PC-3 (cell line): ENCODE data around the gene PTDSS2. TPM values are rescaled to one million over a fixed set of nuclear protein-coding genes. Genes with fewer than 3 reads are reported as not detected.

Source experiments
- ATAC-seq: fragments of 200-7000 bp; cut with Tn5 transposase; 2 replicates; pipeline ENCODE4 v1.9.1; 2020; ENCODE audit warnings: mild to moderate bottlenecking, moderate library complexity
- BruUV-seq: library from RNA; stranded (reverse); fragments of 400-500 nt; replicated peaks from 2 replicates; lab custom pipeline; 2021; lab: Mats Ljungman, UMichigan
- CTCF ChIA-PET: fragments of 300-600 bp; sonication (Branson Sonifier 250); formaldehyde crosslinking; loops from one replicate; lab custom pipeline; 2022; ENCODE audit warnings: antibody characterized with exemption; lab: Charles Lee
- POLR2A ChIA-PET: fragments of 300-600 bp; sonication (Branson Sonifier 250); formaldehyde crosslinking; loops from one replicate; lab custom pipeline; 2022; ENCODE audit warnings: antibody characterized with exemption; ENCODE audit not compliant: unreplicated experiment; lab: Charles Lee
- DNase-seq: peaks from one replicate; pipeline ENCODE4 v3.0.0-alpha.2; 2015
- H2AFZ ChIP-seq: fragments of 300-600 bp; sonication (generic); 2 replicates; pipeline ENCODE4 v1.6.0; 2016; ENCODE audit warnings: antibody characterized with exemption, low read length
- H3F3A ChIP-seq: fragments of 300-600 bp; sonication (generic); one replicate; pipeline ENCODE4 v1.6.0; 2017; ENCODE audit warnings: antibody characterized with exemption, low read length, control low read depth, mild to moderate bottlenecking; ENCODE audit not compliant: unreplicated experiment
- H3K27ac ChIP-seq: fragments of 300-600 bp; sonication (generic); 2 replicates; pipeline ENCODE4 v1.5.1; 2016; ENCODE audit warnings: mild to moderate bottlenecking, low read length
- H3K27me3 ChIP-seq: fragments of 300-600 bp; sonication (generic); 2 replicates; pipeline ENCODE4 v1.6.1; 2016; ENCODE audit warnings: low read length, mixed read lengths
- H3K36me3 ChIP-seq: fragments of 300-600 bp; sonication (generic); 2 replicates; pipeline ENCODE4 v1.6.1; 2016; ENCODE audit warnings: low read depth, mixed run types, low read length, mixed read lengths
- H3K4me1 ChIP-seq: fragments of 300-600 bp; sonication (generic); 2 replicates; pipeline ENCODE4 v1.5.1; 2016; ENCODE audit warnings: low read length; ENCODE audit not compliant: insufficient read depth
- H3K4me2 ChIP-seq: fragments of 300-600 bp; sonication (generic); 2 replicates; pipeline ENCODE4 v1.6.0; 2016; ENCODE audit warnings: low read length
- H3K4me3 ChIP-seq: fragments of 300-600 bp; sonication (generic); 2 replicates; pipeline ENCODE4 v1.5.1; 2016; ENCODE audit warnings: mild to moderate bottlenecking, low read length, mixed read lengths
- H3K79me2 ChIP-seq: fragments of 300-600 bp; sonication (generic); 2 replicates; pipeline ENCODE4 v1.6.1; 2017; ENCODE audit warnings: low read length, mixed read lengths
- H3K9ac ChIP-seq: fragments of 300-600 bp; sonication (generic); 2 replicates; pipeline ENCODE4 v1.6.0; 2016; ENCODE audit warnings: mild to moderate bottlenecking, low read length
- H3K9me2 ChIP-seq: fragments of 300-600 bp; sonication (generic); replicated peaks from 2 replicates; pipeline ENCODE4 v1.6.1; 2016; ENCODE audit warnings: mixed run types, low read length, mixed read lengths
- H3K9me3 ChIP-seq: fragments of 300-600 bp; sonication (generic); 2 replicates; pipeline ENCODE4 v1.6.1; 2016; ENCODE audit warnings: low read length, mixed read lengths
- H4K20me1 ChIP-seq: fragments of 300-600 bp; sonication (generic); 2 replicates; pipeline ENCODE4 v1.6.1; 2016; ENCODE audit warnings: low read length, mixed read lengths
- EZH2 ChIP-seq: fragments of 300-600 bp; sonication (generic); IDR thresholded peaks from one replicate; pipeline ENCODE4 v1.6.1; 2017; ENCODE audit warnings: antibody characterized with exemption, mild to moderate bottlenecking, low read length; ENCODE audit not compliant: unreplicated experiment
- EZH2phosphoT487 ChIP-seq: fragments of 300-600 bp; sonication (generic); IDR thresholded peaks from 2 replicates; pipeline ENCODE4 v1.6.1; 2018; ENCODE audit warnings: mild to moderate bottlenecking, antibody characterized with exemption, low read length, borderline replicate concordance
- intact Hi-C: fragments of 100-400 bp; cut with micrococcal nuclease; formaldehyde crosslinking; loops from 2 replicates; pipeline ENCODE4 v1.9.0; 2023
- total RNA-seq: library from RNA; depleted of rRNA; stranded (reverse); fragments of >200 nt; gene quantifications from 2 replicates; pipeline ENCODE4 v1.2.3, GENCODE V29; 2014
- TF ChIP-seq, protein P1 (sequence below): fragments of 300-600 bp; sonication (generic); conservative IDR thresholded peaks from 2 replicates; pipeline ENCODE4 v1.5.1; 2017; ENCODE audit warnings: antibody characterized with exemption, low read depth, mild to moderate bottlenecking, low read length

The PTDSS2 gene
- total RNA-seq, 1 experiment from 2014 or later: 53.0 TPM

DNA sequence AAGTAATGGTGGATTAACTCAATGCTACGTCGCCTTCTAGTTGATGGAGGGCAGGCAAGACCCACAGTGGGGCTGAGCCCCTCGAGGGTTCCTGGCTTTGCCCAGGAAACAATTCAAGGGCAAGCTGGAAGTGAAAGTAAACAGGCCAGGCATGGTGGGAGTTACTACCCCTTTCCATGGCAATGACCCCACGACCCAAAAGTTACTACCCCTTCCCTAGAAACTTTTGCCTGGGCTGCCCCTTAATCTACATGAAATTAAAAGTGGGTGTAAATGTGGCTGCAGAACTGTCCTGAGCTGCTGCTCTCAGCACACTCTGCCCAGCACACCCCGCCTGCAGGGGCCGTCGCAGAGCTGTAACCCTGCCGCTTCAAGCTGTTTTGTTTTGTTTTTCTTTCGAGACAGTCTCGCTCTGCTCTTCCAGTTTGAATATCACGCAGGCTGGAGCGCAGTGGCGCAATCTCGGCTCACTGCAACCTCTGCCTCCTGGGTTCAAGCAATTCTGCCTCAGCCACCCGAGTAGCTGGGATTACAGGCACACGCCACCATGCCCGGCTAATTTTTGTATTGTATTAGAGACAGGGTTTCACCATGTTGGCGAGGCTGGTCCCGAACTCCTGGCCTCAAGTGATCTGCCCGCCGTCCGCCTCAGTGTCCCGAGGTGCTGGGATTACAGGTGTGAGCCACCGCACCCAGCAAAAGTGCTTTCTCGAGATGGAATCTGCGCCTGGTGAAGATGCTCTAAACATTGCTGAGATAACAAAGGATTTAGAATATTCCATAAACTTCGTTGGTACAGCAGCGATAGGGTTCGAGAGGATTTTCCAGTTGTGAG, 62.9 kb downstream of the PTDSS2 start:
- no TSS peak for BruUV-seq
- Histone ChIP-seq H3K4me1 (no peaks in the 10 kb centered on the region), H4K20me1 (no peaks in the 10 kb centered on the region), H3K9me3 (no peaks in the 10 kb centered on the region), H3K9me2 (no peaks in the 10 kb centered on the region), H3K9ac (no peak overlapping the region), H3K36me3 (peaks cover 5% of the 10 kb centered on the region), H3K27me3 (no peaks in the 10 kb centered on the region), H2AFZ (no peak overlapping the region), H3K4me2 (no peak overlapping the region), H3K79me2 (peaks cover 5% of the 10 kb centered on the region), H3F3A (no peaks in the 10 kb centered on the region), H3K27ac (no peak overlapping the region), H3K4me3 (no peak overlapping the region)
- ATAC-seq (no peak), DNase-seq (no peak)
- TF ChIP-seq EZH2phosphoT487 (no peak), EZH2 (no peak)
- TF ChIP-seq, protein P1, sequence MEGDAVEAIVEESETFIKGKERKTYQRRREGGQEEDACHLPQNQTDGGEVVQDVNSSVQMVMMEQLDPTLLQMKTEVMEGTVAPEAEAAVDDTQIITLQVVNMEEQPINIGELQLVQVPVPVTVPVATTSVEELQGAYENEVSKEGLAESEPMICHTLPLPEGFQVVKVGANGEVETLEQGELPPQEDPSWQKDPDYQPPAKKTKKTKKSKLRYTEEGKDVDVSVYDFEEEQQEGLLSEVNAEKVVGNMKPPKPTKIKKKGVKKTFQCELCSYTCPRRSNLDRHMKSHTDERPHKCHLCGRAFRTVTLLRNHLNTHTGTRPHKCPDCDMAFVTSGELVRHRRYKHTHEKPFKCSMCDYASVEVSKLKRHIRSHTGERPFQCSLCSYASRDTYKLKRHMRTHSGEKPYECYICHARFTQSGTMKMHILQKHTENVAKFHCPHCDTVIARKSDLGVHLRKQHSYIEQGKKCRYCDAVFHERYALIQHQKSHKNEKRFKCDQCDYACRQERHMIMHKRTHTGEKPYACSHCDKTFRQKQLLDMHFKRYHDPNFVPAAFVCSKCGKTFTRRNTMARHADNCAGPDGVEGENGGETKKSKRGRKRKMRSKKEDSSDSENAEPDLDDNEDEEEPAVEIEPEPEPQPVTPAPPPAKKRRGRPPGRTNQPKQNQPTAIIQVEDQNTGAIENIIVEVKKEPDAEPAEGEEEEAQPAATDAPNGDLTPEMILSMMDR: no peak
- intact Hi-C loops: no loop called here
- ChIA-PET CTCF (no interaction called here), POLR2A (no interaction called here)

GRCh38 chr11:514606-515005, 64.5 kb downstream of the PTDSS2 start:
- Histone ChIP-seq H3F3A (no peaks in the 10 kb centered on the region), H4K20me1 (no peaks in the 10 kb centered on the region), H3K4me3 (no peak overlapping the region), H3K36me3 (peaks cover 5% of the 10 kb centered on the region), H3K9me3 (no peaks in the 10 kb centered on the region), H3K27me3 (no peaks in the 10 kb centered on the region), H3K4me1 (no peaks in the 10 kb centered on the region), H2AFZ (no peak overlapping the region), H3K9ac (no peak overlapping the region), H3K79me2 (no peaks in the 10 kb centered on the region), H3K9me2 (no peaks in the 10 kb centered on the region), H3K27ac (no peak overlapping the region), H3K4me2 (no peak overlapping the region)
- BruUV-seq: no TSS peak
- no peak for TF ChIP-seq EZH2phosphoT487
- TF ChIP-seq EZH2: no peak
- TF ChIP-seq, protein P1: no peak
- CTCF ChIA-PET: no interaction called here
- DNase-seq (no peak), ATAC-seq (no peak)
- intact Hi-C loops: no loop called here
- POLR2A ChIA-PET: no interaction called here

DNA sequence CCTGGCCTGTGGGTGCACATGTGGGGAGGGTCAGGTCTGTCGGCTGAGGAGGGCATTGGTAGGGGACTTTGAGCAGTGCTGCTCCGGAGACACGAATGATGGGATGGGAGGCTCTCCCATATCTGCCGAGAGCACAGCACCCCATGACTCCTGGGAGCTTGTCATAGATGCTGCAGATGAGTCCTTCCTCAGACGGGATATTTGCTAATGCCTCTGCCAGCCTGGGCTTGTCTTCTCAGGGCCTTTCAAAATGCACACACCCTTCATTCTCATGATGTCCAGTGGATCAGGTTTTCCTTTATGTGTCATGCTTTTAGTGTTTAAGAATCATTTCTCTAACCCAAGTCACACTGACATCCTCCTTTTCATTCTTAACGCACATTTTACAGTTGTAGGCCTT, 65.1 kb downstream of the PTDSS2 start:
- Histone ChIP-seq H3K27ac (no peak overlapping the region), H2AFZ (no peak overlapping the region), H3K4me3 (no peak overlapping the region), H4K20me1 (no peaks in the 10 kb centered on the region), H3K9me3 (no peaks in the 10 kb centered on the region), H3K79me2 (no peaks in the 10 kb centered on the region), H3K4me1 (no peaks in the 10 kb centered on the region), H3K9me2 (no peaks in the 10 kb centered on the region), H3K9ac (no peak overlapping the region), H3F3A (no peaks in the 10 kb centered on the region), H3K4me2 (no peak overlapping the region), H3K27me3 (no peaks in the 10 kb centered on the region), H3K36me3 (peaks cover 2% of the 10 kb centered on the region; the same call in 1 of the 2 replicates)
- ChIA-PET CTCF (no interaction called here), POLR2A (no interaction called here)
- BruUV-seq: no TSS peak
- DNase-seq (no peak), ATAC-seq (no peak)
- intact Hi-C loops: no loop called here
- no peak for TF ChIP-seq EZH2
- TF ChIP-seq, protein P1: no peak
- no peak for TF ChIP-seq EZH2phosphoT487
